ENCODE data around the gene CASKIN2.

Gene CASKIN2

DNA sequence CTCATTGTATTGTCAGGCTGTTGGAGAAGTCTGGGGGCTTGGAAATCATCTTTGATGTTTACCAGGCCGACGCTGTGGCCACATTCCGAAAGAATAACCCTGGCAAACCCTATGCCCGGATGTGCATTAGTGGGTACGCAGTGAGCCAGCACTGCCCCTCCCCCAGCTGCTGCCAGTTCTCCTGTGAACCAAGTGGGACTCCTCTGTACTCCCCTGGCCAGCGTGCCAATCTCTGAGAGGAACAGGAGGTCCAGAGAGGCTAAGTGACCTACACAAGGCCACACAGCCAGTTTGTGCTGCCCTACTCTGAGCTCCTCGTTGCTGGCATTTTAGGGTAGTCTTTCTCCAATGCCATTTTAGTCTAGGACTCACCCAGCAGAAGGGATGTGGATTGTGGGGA lies 8.3 kb upstream of the CASKIN2 start:
- TF ChIP-seq TEAD4 (IDR thresholded peaks at IDR 0.05) (no peak), ZBTB7A (IDR thresholded peaks at IDR 0.05; ENCODE audit: low read depth) (no peak), EGR1 (IDR thresholded peaks at IDR 0.05) (no peak), RAD21 (IDR thresholded peaks at IDR 0.05; ENCODE audit: low read depth) (no peak), CEBPB (IDR thresholded peaks at IDR 0.05) (no peak), CREB1 (IDR thresholded peaks at IDR 0.05; ENCODE audit: low read depth) (no peak), NFIC (IDR thresholded peaks at IDR 0.05) (no peak), TCF12 (IDR thresholded peaks at IDR 0.05; ENCODE audit: low read depth) (no peak), REST (IDR thresholded peaks at IDR 0.05; ENCODE audit: low read depth) (no peak), FOXM1 (IDR thresholded peaks at IDR 0.05; ENCODE audit: borderline replicate concordance, low read depth) (no peak), TAF1 (IDR thresholded peaks at IDR 0.05; ENCODE audit: low read depth) (no peak), EP300 (IDR thresholded peaks at IDR 0.05; ENCODE audit: borderline replicate concordance) (no peak), YY1 (IDR thresholded peaks at IDR 0.05; ENCODE audit: low read depth) (no peak)
- TF ChIP-seq, protein P1, sequence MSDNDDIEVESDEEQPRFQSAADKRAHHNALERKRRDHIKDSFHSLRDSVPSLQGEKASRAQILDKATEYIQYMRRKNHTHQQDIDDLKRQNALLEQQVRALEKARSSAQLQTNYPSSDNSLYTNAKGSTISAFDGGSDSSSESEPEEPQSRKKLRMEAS (IDR thresholded peaks at IDR 0.05), result no peak
- TF ChIP-seq, protein P2, sequence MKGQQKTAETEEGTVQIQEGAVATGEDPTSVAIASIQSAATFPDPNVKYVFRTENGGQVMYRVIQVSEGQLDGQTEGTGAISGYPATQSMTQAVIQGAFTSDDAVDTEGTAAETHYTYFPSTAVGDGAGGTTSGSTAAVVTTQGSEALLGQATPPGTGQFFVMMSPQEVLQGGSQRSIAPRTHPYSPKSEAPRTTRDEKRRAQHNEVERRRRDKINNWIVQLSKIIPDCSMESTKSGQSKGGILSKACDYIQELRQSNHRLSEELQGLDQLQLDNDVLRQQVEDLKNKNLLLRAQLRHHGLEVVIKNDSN (IDR thresholded peaks at IDR 0.05), result no peak

DNA sequence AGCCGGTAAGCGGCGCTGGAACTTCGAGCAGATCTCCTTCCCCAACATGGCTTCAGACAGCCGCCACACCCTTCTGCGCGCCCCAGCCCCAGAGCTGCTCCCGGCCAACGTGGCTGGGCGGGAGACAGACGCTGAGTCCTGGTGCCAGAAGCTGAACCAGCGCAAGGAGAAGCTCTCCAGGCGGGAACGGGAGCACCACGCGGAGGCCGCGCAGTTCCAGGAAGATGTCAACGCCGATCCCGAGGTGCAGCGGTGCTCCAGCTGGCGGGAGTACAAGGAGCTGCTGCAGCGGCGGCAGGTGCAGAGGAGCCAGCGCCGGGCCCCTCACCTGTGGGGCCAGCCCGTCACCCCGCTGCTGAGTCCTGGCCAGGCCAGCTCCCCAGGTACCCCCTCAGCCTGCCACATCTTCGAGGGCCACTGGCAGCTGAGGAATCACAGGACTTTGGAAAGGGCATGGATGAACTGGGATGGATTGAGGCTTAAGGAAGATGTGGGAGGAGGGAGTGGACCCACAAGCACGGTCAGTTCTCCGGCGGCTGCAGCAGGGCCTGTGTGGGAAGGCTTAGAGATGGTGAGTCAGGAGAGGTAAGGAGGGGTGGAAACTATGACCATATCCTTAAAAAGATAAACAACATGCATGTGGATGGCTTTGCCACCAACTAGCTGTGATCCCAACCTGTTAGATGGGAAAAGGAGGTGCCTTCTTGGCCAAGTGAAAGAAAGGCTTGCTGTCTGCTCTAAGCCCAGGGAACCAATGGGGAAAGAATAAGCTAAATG lies 6.8 kb upstream of the CASKIN2 start:
- TF ChIP-seq, protein P2 (IDR thresholded peaks at IDR 0.05), result no peak
- no peak for TF ChIP-seq FOXM1 (IDR thresholded peaks at IDR 0.05; ENCODE audit: borderline replicate concordance, low read depth)

DNA sequence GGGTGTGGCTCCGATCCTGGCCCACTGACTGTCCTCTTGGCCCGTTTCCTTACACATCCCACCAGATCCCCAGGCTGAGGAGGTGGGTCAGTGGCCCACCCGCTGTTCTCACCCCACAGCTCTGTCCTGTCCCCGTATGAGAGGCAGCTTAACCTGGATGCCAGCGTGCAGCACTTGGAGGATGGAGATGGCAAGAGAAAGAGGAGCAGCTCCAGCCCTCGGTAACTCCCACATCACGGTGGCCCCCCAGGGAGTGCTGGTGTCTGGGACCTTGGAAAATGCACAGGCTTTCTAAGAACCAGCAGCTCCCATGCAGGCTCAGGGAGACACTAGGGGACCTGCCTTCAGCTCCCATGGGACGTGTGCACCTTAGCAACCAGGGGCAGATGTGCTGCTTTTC lies 6.0 kb upstream of the CASKIN2 start:
- TF ChIP-seq FOXM1 (IDR thresholded peaks at IDR 0.05; ENCODE audit: borderline replicate concordance, low read depth), result no peak
- no peak for TF ChIP-seq TEAD4 (IDR thresholded peaks at IDR 0.05)
- no peak for TF ChIP-seq CREB1 (IDR thresholded peaks at IDR 0.05; ENCODE audit: low read depth)
- no peak for TF ChIP-seq CEBPB (IDR thresholded peaks at IDR 0.05)
- TF ChIP-seq TCF12 (IDR thresholded peaks at IDR 0.05; ENCODE audit: low read depth), result no peak
- TF ChIP-seq, protein P2 (IDR thresholded peaks at IDR 0.05), result no peak
- no peak for TF ChIP-seq ZBTB7A (IDR thresholded peaks at IDR 0.05; ENCODE audit: low read depth)
- TF ChIP-seq REST (IDR thresholded peaks at IDR 0.05; ENCODE audit: low read depth), result no peak
- TF ChIP-seq EGR1 (IDR thresholded peaks at IDR 0.05), result no peak

GRCh38 chr17:75518983-75519537 lies 3.7 kb upstream of the CASKIN2 start:
- peak; percentile 4; the same call in 1 of the 2 replicates for TF ChIP-seq RAD21 (IDR thresholded peaks at IDR 0.05; ENCODE audit: low read depth)
- no peak for TF ChIP-seq EGR1 (IDR thresholded peaks at IDR 0.05)
- TF ChIP-seq, protein P1 (IDR thresholded peaks at IDR 0.05), result no peak

GRCh38 chr17:75518201-75518600 lies 2.9 kb upstream of the CASKIN2 start:
- TF ChIP-seq REST (IDR thresholded peaks at IDR 0.05; ENCODE audit: low read depth), result no peak
- no peak for TF ChIP-seq CEBPB (IDR thresholded peaks at IDR 0.05)
- no peak for TF ChIP-seq CREB1 (IDR thresholded peaks at IDR 0.05; ENCODE audit: low read depth)
- no peak for TF ChIP-seq EGR1 (IDR thresholded peaks at IDR 0.05)
- no peak for TF ChIP-seq TEAD4 (IDR thresholded peaks at IDR 0.05)
- TF ChIP-seq TCF12 (IDR thresholded peaks at IDR 0.05; ENCODE audit: low read depth), result no peak
- TF ChIP-seq TAF1 (IDR thresholded peaks at IDR 0.05; ENCODE audit: low read depth), result no peak
- no peak for TF ChIP-seq EP300 (IDR thresholded peaks at IDR 0.05; ENCODE audit: borderline replicate concordance)
- TF ChIP-seq, protein P2 (IDR thresholded peaks at IDR 0.05), result no peak
- TF ChIP-seq ZBTB7A (IDR thresholded peaks at IDR 0.05; ENCODE audit: low read depth), result no peak
- TF ChIP-seq, protein P1 (IDR thresholded peaks at IDR 0.05), result no peak
- TF ChIP-seq FOXM1 (IDR thresholded peaks at IDR 0.05; ENCODE audit: borderline replicate concordance, low read depth), result no peak
- TF ChIP-seq RAD21 (IDR thresholded peaks at IDR 0.05; ENCODE audit: low read depth), result no peak
- no peak for TF ChIP-seq YY1 (IDR thresholded peaks at IDR 0.05; ENCODE audit: low read depth)
- no peak for TF ChIP-seq NFIC (IDR thresholded peaks at IDR 0.05)

All from Ishikawa (cell line).